Measurements from ENCODE around the gene NEK1. TPM values are rescaled to one million over a fixed set of nuclear protein-coding genes. Genes with fewer than 3 reads are reported as not detected.

The NEK1 gene
- total and polyA plus RNA-seq, 2 of the 13 experiments (the other 11 are each of a cell fraction or from before 2014, with no cell fraction given) = 2.9 to 5.4 TPM

DNA sequence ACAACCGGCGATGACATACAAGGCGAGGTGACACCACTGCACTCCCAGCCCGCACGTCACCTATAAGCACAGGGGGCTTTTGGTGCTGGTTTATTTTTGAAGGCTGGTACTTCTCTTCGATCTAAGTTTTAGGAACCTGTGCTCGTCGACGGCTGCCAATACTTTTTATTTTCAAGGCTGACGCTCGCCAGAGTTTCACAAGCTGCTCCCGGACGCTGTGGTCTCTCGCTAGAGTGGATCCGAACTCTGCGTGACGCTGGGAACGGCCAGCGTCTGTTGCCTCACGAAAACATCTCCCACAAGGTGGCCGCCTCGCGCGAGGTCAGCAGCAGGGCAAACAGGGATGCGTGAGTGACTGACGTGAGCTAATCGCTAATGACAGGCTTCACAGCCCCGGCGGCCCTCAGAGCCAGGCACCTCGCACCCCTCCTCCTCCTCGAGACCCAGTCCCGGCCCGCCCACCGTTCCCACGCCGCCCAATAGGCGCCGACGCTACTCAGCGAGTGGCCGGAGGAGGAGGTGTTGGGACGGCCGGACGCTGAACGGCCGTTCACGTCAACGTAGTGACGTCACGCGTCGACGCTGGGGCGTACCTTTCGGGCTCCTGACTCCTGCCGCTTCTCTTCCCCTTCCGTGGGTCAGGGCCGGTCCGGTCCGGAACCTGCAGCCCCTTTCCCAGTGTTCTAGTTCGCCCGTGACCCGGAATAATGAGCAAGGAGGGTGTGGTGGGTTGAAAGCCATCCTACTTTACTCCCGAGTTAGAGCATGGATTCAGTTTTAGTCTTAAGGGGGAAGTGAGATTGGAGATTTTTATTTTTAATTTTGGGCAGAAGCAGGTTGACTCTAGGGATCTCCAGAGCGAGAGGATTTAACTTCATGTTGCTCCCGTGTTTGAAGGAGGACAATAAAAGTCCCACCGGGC lies 7.8 kb upstream of the NEK1 start, which contains the start of gene CLCN3 (continued):
- peak; percentile 54; the same call in 1 of the 2 replicates for TF ChIP-seq ZNF317 (CRISPR knock-in tag; IDR thresholded peaks at IDR 0.05)
- no peak for TF ChIP-seq NR3C1 (CRISPR knock-in tag; IDR thresholded peaks at IDR 0.05)
- TF ChIP-seq, protein P1, sequence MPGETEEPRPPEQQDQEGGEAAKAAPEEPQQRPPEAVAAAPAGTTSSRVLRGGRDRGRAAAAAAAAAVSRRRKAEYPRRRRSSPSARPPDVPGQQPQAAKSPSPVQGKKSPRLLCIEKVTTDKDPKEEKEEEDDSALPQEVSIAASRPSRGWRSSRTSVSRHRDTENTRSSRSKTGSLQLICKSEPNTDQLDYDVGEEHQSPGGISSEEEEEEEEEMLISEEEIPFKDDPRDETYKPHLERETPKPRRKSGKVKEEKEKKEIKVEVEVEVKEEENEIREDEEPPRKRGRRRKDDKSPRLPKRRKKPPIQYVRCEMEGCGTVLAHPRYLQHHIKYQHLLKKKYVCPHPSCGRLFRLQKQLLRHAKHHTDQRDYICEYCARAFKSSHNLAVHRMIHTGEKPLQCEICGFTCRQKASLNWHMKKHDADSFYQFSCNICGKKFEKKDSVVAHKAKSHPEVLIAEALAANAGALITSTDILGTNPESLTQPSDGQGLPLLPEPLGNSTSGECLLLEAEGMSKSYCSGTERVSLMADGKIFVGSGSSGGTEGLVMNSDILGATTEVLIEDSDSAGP (CRISPR knock-in tag; IDR thresholded peaks at IDR 0.05; ENCODE audit: borderline replicate concordance) = peak; percentile 76; the same call in 1 of the 2 replicates
- peak; percentile 90 for TF ChIP-seq ZNF580 (CRISPR knock-in tag; IDR thresholded peaks at IDR 0.05; ENCODE audit: borderline replicate concordance, low read depth)
- TF ChIP-seq, protein P2, sequence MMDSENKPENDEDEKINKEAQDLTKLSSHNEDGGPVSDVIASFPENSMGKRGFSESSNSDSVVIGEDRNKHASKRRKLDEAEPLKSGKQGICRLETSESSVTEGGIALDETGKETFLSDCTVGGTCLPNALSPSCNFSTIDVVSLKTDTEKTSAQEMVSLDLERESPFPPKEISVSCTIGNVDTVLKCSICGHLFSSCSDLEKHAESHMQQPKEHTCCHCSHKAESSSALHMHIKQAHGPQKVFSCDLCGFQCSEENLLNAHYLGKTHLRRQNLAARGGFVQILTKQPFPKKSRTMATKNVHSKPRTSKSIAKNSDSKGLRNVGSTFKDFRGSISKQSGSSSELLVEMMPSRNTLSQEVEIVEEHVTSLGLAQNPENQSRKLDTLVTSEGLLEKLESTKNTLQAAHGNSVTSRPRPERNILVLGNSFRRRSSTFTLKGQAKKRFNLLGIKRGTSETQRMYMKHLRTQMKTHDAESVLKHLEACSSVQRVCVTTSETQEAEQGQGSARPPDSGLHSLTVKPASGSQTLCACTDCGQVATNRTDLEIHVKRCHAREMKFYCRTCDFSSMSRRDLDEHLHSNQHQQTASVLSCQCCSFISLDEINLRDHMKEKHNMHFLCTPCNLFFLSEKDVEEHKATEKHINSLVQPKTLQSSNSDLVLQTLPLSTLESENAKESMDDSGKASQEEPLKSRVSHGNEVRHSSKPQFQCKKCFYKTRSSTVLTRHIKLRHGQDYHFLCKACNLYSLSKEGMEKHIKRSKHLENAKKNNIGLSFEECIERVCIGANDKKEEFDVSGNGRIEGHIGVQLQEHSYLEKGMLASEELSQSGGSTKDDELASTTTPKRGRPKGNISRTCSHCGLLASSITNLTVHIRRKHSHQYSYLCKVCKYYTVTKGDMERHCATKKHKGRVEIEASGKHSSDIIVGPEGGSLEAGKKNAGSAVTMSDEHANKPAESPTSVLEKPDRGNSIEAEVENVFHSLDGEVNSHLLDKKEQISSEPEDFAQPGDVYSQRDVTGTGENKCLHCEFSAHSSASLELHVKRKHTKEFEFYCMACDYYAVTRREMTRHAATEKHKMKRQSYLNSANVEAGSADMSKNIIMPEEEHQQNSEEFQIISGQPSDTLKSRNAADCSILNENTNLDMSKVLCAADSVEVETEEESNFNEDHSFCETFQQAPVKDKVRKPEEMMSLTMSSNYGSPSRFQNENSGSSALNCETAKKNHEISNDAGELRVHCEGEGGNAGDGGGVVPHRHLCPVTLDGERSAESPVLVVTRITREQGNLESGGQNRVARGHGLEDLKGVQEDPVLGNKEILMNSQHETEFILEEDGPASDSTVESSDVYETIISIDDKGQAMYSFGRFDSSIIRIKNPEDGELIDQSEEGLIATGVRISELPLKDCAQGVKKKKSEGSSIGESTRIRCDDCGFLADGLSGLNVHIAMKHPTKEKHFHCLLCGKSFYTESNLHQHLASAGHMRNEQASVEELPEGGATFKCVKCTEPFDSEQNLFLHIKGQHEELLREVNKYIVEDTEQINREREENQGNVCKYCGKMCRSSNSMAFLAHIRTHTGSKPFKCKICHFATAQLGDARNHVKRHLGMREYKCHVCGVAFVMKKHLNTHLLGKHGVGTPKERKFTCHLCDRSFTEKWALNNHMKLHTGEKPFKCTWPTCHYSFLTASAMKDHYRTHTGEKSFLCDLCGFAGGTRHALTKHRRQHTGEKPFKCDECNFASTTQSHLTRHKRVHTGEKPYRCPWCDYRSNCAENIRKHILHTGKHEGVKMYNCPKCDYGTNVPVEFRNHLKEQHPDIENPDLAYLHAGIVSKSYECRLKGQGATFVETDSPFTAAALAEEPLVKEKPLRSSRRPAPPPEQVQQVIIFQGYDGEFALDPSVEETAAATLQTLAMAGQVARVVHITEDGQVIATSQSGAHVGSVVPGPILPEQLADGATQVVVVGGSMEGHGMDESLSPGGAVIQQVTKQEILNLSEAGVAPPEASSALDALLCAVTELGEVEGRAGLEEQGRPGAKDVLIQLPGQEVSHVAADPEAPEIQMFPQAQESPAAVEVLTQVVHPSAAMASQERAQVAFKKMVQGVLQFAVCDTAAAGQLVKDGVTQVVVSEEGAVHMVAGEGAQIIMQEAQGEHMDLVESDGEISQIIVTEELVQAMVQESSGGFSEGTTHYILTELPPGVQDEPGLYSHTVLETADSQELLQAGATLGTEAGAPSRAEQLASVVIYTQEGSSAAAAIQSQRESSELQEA (CRISPR knock-in tag; IDR thresholded peaks at IDR 0.05; ENCODE audit: not compliant biosample characterization) = peak; percentile 85
- 0 out of 2 replicates have a peak, but pooled peaks have one; percentile 26 for TF ChIP-seq RNF2 (conservative IDR thresholded peaks at IDR 0.05; ENCODE audit: low read depth)
- peak; percentile 90 for TF ChIP-seq ZNF605 (CRISPR knock-in tag; IDR thresholded peaks at IDR 0.05)
- peak; percentile 54 for TF ChIP-seq ZNF124 (CRISPR knock-in tag; IDR thresholded peaks at IDR 0.05)
- TF ChIP-seq RFXANK (CRISPR knock-in tag; IDR thresholded peaks at IDR 0.05) = no peak
- no peak for TF ChIP-seq ZBTB42 (CRISPR knock-in tag; IDR thresholded peaks at IDR 0.05)
- TF ChIP-seq ATF1 (CRISPR knock-in tag; IDR thresholded peaks at IDR 0.05) = peak; percentile 93
- peak; percentile 57 for TF ChIP-seq ZBTB38 (CRISPR knock-in tag; IDR thresholded peaks at IDR 0.05)
- TF ChIP-seq ZNF230 (CRISPR knock-in tag; IDR thresholded peaks at IDR 0.05) = peak; percentile 36; the same call in 1 of the 2 replicates
- TF ChIP-seq SNAPC2 (CRISPR knock-in tag; IDR thresholded peaks at IDR 0.05) = 0 out of 2 replicates have a peak, but pooled peaks have one; percentile 32
- TF ChIP-seq ETV6 (CRISPR knock-in tag; conservative IDR thresholded peaks at IDR 0.05) = 0 out of 2 replicates have a peak, but pooled peaks have one; percentile 40
- TF ChIP-seq CENPT (CRISPR knock-in tag; IDR thresholded peaks at IDR 0.05; ENCODE audit: low read depth) = no peak
- no peak for TF ChIP-seq RFX1 (IDR thresholded peaks at IDR 0.05)
- TF ChIP-seq, protein P3, sequence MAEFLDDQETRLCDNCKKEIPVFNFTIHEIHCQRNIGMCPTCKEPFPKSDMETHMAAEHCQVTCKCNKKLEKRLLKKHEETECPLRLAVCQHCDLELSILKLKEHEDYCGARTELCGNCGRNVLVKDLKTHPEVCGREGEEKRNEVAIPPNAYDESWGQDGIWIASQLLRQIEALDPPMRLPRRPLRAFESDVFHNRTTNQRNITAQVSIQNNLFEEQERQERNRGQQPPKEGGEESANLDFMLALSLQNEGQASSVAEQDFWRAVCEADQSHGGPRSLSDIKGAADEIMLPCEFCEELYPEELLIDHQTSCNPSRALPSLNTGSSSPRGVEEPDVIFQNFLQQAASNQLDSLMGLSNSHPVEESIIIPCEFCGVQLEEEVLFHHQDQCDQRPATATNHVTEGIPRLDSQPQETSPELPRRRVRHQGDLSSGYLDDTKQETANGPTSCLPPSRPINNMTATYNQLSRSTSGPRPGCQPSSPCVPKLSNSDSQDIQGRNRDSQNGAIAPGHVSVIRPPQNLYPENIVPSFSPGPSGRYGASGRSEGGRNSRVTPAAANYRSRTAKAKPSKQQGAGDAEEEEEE (CRISPR knock-in tag; IDR thresholded peaks at IDR 0.05; ENCODE audit: borderline replicate concordance) = no peak

All from HepG2 (cell line).